Fibroblast of lung (primary cell): ENCODE data around the gene NHS. TPM values are rescaled to one million over a fixed set of nuclear protein-coding genes. Genes with fewer than 3 reads are reported as not detected.

ENCODE experiments used
- DNase-seq, 2 donors: peaks; one replicate each; pipeline versions ENCODE4 v3.0.0 to v3.0.0-alpha.2; 2010; ENCODE audit warnings: low read depth in 2 of 2
- H2AFZ ChIP-seq: 2 replicates; pipeline ENCODE4 v1.5.1; 2012; ENCODE audit warnings: low read length, control low read depth, inconsistent platforms
- H3K27ac ChIP-seq: 2 replicates; pipeline ENCODE4 v1.5.1; 2011; ENCODE audit warnings: low read length, control low read depth; ENCODE audit not compliant: insufficient read depth
- H3K27me3 ChIP-seq: 2 replicates; pipeline ENCODE4 v1.5.1; 2011; ENCODE audit warnings: mild to moderate bottlenecking, low read length; ENCODE audit not compliant: control insufficient read depth, insufficient read depth
- H3K36me3 ChIP-seq: 2 replicates; pipeline ENCODE4 v1.5.1; 2011; ENCODE audit warnings: low read length; ENCODE audit not compliant: control insufficient read depth, insufficient read depth
- H3K4me1 ChIP-seq: 2 replicates; pipeline ENCODE4 v1.5.1; 2011; ENCODE audit warnings: low read length; ENCODE audit not compliant: control insufficient read depth, insufficient read depth; ENCODE audit errors: extremely low read depth
- H3K4me2 ChIP-seq: 2 replicates; pipeline ENCODE4 v1.5.1; 2011; ENCODE audit warnings: low read length, control low read depth; ENCODE audit not compliant: insufficient read depth; ENCODE audit errors: extremely low read depth
- H3K4me3 ChIP-seq, 4 experiments: fragments of 200-600 bp in 1 of 4; sonication (generic) in 1 of 4; replicated peaks in 1 of 4; 2 replicates each; pipeline ENCODE4 v1.5.1; 2011 to 2016; ENCODE audit warnings: low read length in 4 of 4, low read depth in 3 of 4, mild to moderate bottlenecking in 3 of 4, control low read depth in 2 of 4, inconsistent platforms in 1 of 4, mixed read lengths in 1 of 4; ENCODE audit not compliant: insufficient read depth in 1 of 4; ENCODE audit errors: control extremely low read depth in 1 of 4
- H3K79me2 ChIP-seq: 2 replicates; pipeline ENCODE4 v1.5.1; 2012; ENCODE audit warnings: mild to moderate bottlenecking, low read length, inconsistent platforms; ENCODE audit not compliant: control insufficient read depth, insufficient read depth
- H3K9ac ChIP-seq: 2 replicates; pipeline ENCODE4 v1.5.1; 2011; ENCODE audit warnings: mild to moderate bottlenecking, low read length, control low read depth; ENCODE audit not compliant: insufficient read depth
- H3K9me3 ChIP-seq: 2 replicates; pipeline ENCODE4 v1.5.1; 2012; ENCODE audit warnings: low read depth, low read length; ENCODE audit not compliant: control insufficient read depth, insufficient read depth
- H4K20me1 ChIP-seq: 2 replicates; pipeline ENCODE4 v1.5.1; 2011; ENCODE audit warnings: low read length; ENCODE audit not compliant: control insufficient read depth, insufficient read depth; ENCODE audit errors: extremely low read depth
- EZH2 ChIP-seq: IDR thresholded peaks from 2 replicates; pipeline ENCODE4 v1.5.1; 2012; ENCODE audit warnings: low read length, control low read depth, mild to moderate bottlenecking; ENCODE audit errors: missing control alignments
- polyA plus RNA-seq, 2 donors: library from polyadenylated mRNA; depleted of rRNA in 1 of 2; stranded (reverse) in 1 of 2; unstranded in 1 of 2; fragments of >200 nt; gene quantifications; 2 replicates each; pipeline ENCODE4 v1.2.1, GENCODE V29; 2011 to 2012; ENCODE audit warnings: missing spikeins in 1 of 2
- total RNA-seq: library from RNA; depleted of rRNA; stranded (reverse); fragments of >200 nt; gene quantifications from 2 replicates; pipeline ENCODE4 v1.2.1, GENCODE V29; 2014
- TF ChIP-seq, protein P1 (sequence below), 2 donors: IDR thresholded peaks in 1 of 2; conservative IDR thresholded peaks in 1 of 2; 1 replicate in 1 of 2; 2 replicates in 1 of 2; pipeline ENCODE4 v1.5.1; 2011 to 2012; ENCODE audit warnings: low read length in 2 of 2, control low read depth in 1 of 2, inconsistent platforms in 1 of 2, low read depth in 1 of 2, mild to moderate bottlenecking in 1 of 2

Gene NHS
- total and polyA plus RNA-seq, 2 donors (not counting 1 experiment from before 2014, with no cell fraction given), result 1.4 to 3.8 TPM

DNA sequence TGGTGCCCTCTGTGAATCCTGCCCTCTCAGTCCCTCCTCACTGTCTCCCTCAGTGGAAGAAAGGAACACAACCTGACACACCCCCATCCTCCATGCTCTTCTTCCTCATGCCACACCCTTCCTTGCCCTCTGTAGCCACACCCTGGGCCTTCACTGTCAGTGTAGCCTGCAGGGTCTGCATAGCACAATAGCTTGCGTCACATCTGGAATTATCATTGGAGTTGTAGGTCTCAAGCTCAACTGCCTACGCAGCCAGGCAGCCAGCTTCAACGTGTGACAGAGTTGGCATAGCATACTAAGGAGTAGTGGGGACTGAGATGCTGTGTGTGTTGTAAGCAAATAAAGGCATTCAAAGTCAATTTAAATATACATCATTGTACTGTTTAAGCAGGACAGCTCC, 248.8 kb downstream of the NHS start:
- DNase-seq, result no peak
- Histone ChIP-seq H2AFZ (no peak overlapping the region), H3K36me3 (no peaks in the 10 kb centered on the region), H3K4me1 (no peaks in the 10 kb centered on the region), H3K27me3 (no peaks in the 10 kb centered on the region), H3K4me3 (no peak overlapping the region), H4K20me1 (no peaks in the 10 kb centered on the region), H3K79me2 (no peaks in the 10 kb centered on the region), H3K27ac (no peak overlapping the region), H3K4me2 (no peak overlapping the region), H3K9ac (no peak overlapping the region), H3K9me3 (no peaks in the 10 kb centered on the region)
- TF ChIP-seq, protein P1, sequence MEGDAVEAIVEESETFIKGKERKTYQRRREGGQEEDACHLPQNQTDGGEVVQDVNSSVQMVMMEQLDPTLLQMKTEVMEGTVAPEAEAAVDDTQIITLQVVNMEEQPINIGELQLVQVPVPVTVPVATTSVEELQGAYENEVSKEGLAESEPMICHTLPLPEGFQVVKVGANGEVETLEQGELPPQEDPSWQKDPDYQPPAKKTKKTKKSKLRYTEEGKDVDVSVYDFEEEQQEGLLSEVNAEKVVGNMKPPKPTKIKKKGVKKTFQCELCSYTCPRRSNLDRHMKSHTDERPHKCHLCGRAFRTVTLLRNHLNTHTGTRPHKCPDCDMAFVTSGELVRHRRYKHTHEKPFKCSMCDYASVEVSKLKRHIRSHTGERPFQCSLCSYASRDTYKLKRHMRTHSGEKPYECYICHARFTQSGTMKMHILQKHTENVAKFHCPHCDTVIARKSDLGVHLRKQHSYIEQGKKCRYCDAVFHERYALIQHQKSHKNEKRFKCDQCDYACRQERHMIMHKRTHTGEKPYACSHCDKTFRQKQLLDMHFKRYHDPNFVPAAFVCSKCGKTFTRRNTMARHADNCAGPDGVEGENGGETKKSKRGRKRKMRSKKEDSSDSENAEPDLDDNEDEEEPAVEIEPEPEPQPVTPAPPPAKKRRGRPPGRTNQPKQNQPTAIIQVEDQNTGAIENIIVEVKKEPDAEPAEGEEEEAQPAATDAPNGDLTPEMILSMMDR (conservative IDR thresholded peaks at IDR 0.05 in 1 of 2, IDR thresholded peaks at IDR 0.05 in 1 of 2; ENCODE audit: low read depth in 1 of 2, low read length in 2 of 2), result no peak
- TF ChIP-seq EZH2, result no peak

DNA sequence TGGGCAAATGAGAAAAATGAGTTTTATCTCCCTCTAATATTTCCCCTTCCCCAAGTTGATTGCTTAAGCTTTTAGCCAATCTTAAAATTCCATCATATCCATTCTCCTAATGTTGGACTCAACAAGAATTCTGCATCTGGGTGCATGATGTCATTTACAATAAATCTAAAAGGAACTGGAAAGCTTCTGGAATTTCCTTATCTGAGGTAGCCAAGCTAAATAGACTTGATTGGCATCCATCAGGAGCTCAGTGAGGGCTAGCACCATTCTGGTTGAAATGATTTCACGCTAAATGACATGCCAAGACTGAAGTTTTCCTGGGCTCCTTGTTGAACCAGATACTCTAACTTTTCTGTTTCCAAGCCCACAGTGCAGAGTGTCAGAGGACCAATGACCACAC, 252.0 kb downstream of the NHS start:
- H3K36me3 ChIP-seq, result no peaks in the 10 kb centered on the region

GRCh38 chrX:17628976-17629375, 254.0 kb downstream of the NHS start:
- H2AFZ ChIP-seq, result no peak overlapping the region
- H3K4me1 ChIP-seq, result no peaks in the 10 kb centered on the region
- no peak overlapping the region for H3K4me2 ChIP-seq
- TF ChIP-seq, protein P1 (conservative IDR thresholded peaks at IDR 0.05 in 1 of 2, IDR thresholded peaks at IDR 0.05 in 1 of 2; ENCODE audit: low read depth in 1 of 2, low read length in 2 of 2), result no peak
- no peak for TF ChIP-seq EZH2
- no peaks in the 10 kb centered on the region for H3K79me2 ChIP-seq
- no peaks in the 10 kb centered on the region for H3K27me3 ChIP-seq
- H3K9ac ChIP-seq, result no peak overlapping the region
- H4K20me1 ChIP-seq, result no peaks in the 10 kb centered on the region
- H3K4me3 ChIP-seq, result no peak overlapping the region
- no peaks in the 10 kb centered on the region for H3K36me3 ChIP-seq
- DNase-seq, result no peak
- H3K9me3 ChIP-seq, result no peaks in the 10 kb centered on the region
- no peak overlapping the region for H3K27ac ChIP-seq

More for the DNA sequence above, 252.0 kb downstream of the NHS start:
- H3K27ac ChIP-seq, result no peak overlapping the region
- H3K79me2 ChIP-seq, result no peaks in the 10 kb centered on the region
- H3K4me2 ChIP-seq, result no peak overlapping the region
- H4K20me1 ChIP-seq, result no peaks in the 10 kb centered on the region
- TF ChIP-seq, protein P1 (conservative IDR thresholded peaks at IDR 0.05 in 1 of 2, IDR thresholded peaks at IDR 0.05 in 1 of 2; ENCODE audit: low read depth in 1 of 2, low read length in 2 of 2), result no peak
- TF ChIP-seq EZH2, result no peak
- no peak overlapping the region for H3K4me3 ChIP-seq
- DNase-seq, result peak in 1 of 2 donors; percentile 63
- H3K9me3 ChIP-seq, result no peaks in the 10 kb centered on the region
- no peaks in the 10 kb centered on the region for H3K27me3 ChIP-seq
- no peaks in the 10 kb centered on the region for H3K4me1 ChIP-seq
- no peak overlapping the region for H3K9ac ChIP-seq
- no peak overlapping the region for H2AFZ ChIP-seq
